ENCODE results near the gene MRPL44.
"Not testable (repeated sequence)": the region's sequence is repeated elsewhere in the genome, so short reads cannot be mapped to it uniquely, and the experiment has no call there.

MRPL44 gene

DNA sequence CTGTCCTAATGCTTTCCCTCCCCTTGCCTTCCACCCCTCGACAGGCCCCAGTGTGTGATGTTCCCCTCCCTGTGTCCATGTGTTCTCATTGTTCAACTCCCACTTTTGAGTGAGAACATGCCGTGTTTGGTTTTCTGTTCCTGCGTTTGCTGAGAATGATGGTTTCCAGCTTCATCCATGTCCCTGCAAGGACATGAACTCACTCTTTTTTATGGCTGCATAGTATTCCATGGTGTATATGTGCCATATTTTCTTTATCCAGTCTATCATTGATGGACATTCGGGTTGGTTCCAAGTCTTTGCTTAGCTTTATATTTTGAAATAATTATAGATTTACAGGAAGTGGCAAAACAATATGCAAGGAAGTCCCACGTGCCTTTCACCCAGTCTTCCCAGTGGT, 43.4 kb downstream of the MRPL44 start:
- not testable (repeated sequence) for H3K9ac ChIP-seq (ENCODE audit: low read depth in 1 of 2, low read length in 2 of 2); H3K9me3 ChIP-seq (ENCODE audit: control insufficient read depth in 1 of 2, low read length in 2 of 2)

DNA sequence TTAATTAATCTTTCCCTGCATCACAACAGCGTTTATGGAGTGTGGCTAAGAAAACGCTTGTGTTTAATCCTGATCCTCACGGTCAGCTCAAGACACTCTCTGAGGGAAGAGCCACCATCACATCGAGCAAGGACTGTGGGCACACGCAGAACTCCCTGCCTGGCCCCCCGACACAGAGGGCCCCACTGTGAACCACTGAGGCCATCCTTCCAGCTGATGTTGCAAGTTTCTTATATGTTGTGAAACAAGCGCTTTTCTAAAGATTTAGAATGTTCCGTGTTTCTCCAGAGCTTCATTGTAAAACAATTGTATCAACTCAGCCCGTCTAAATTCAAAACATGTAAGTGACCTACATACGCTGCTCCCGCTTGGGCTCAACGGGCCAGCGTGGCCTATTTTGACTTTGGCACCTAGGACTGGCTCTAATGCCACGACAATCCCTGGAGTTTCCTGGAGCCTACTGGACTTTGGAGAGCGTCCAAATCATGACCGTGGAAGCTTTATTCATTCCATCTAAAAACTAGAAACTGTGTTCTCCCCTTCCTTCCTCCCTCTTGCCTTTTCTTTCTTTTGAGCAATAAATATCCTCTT, 46.9 kb downstream of the MRPL44 start:
- Histone ChIP-seq H3K36me3 (ENCODE audit: control insufficient read depth in 1 of 2, insufficient read depth in 2 of 2, low read length in 2 of 2) (no peaks in the 10 kb centered on the region), H3K4me1 (ENCODE audit: control insufficient read depth in 1 of 2, insufficient read depth in 2 of 2, low read length in 2 of 2) (peaks cover 0 to 17% of the 10 kb centered on the region in 2 donors), H3K9me3 (ENCODE audit: control insufficient read depth in 1 of 2, low read length in 2 of 2) (no peaks in the 10 kb centered on the region), H3K27me3 (ENCODE audit: control insufficient read depth in 1 of 2, insufficient read depth in 2 of 2, low read length in 2 of 2) (no peaks in the 10 kb centered on the region), H3K9ac (ENCODE audit: low read depth in 1 of 2, low read length in 2 of 2) (no peak overlapping the region), H3K27ac (ENCODE audit: low read depth, low read length) (no peak overlapping the region), H3K4me3 (ENCODE audit: low read depth in 1 of 2, low read length in 2 of 2) (no peak overlapping the region)

More for the DNA sequence above, 43.4 kb downstream of the MRPL44 start:
- H3K4me3 ChIP-seq (ENCODE audit: low read depth in 1 of 2, low read length in 2 of 2); H3K4me1 ChIP-seq (ENCODE audit: control insufficient read depth in 1 of 2, insufficient read depth in 2 of 2, low read length in 2 of 2); H3K27ac ChIP-seq (ENCODE audit: low read depth, low read length); H3K36me3 ChIP-seq (ENCODE audit: control insufficient read depth in 1 of 2, insufficient read depth in 2 of 2, low read length in 2 of 2); H3K27me3 ChIP-seq (ENCODE audit: control insufficient read depth in 1 of 2, insufficient read depth in 2 of 2, low read length in 2 of 2): not testable (repeated sequence)

DNA sequence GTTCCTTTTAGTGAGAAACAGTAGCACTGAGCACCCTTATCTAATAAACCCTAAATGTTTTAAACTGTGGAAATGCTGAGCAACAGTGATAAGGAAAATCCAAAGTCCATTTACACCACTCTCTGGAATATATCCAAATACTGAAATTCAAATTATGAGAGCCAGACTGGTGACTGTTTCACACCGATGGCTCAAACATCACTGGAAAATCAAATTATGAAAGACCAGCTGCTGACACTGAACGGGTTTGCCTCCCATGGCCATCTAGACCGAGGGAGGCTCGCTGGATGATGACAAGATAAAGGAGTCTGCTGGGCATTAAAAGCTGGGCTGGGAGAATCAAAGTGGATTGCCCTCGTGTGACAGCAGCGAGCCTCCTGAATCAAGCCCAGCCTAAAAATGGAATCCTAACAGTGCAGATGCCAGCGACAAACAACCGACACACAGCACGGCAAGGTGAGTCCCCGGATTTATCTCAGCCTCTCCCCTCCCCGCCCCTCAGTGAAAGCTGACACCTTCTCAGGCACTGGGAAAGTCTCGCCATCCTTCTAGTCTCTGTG, 51.5 kb downstream of the MRPL44 start:
- Histone ChIP-seq H3K27ac (ENCODE audit: low read depth, low read length) (no peak overlapping the region), H3K36me3 (ENCODE audit: control insufficient read depth in 1 of 2, insufficient read depth in 2 of 2, low read length in 2 of 2) (no peaks in the 10 kb centered on the region), H3K27me3 (ENCODE audit: control insufficient read depth in 1 of 2, insufficient read depth in 2 of 2, low read length in 2 of 2) (no peaks in the 10 kb centered on the region), H3K9ac (ENCODE audit: low read depth in 1 of 2, low read length in 2 of 2) (no peak overlapping the region), H3K4me3 (ENCODE audit: low read depth in 1 of 2, low read length in 2 of 2) (peak overlapping the region; percentile 56 to 57), H3K4me1 (ENCODE audit: control insufficient read depth in 1 of 2, insufficient read depth in 2 of 2, low read length in 2 of 2) (peaks cover 4 to 40% of the 10 kb centered on the region in 2 donors), H3K9me3 (ENCODE audit: control insufficient read depth in 1 of 2, low read length in 2 of 2) (no peaks in the 10 kb centered on the region)

DNA sequence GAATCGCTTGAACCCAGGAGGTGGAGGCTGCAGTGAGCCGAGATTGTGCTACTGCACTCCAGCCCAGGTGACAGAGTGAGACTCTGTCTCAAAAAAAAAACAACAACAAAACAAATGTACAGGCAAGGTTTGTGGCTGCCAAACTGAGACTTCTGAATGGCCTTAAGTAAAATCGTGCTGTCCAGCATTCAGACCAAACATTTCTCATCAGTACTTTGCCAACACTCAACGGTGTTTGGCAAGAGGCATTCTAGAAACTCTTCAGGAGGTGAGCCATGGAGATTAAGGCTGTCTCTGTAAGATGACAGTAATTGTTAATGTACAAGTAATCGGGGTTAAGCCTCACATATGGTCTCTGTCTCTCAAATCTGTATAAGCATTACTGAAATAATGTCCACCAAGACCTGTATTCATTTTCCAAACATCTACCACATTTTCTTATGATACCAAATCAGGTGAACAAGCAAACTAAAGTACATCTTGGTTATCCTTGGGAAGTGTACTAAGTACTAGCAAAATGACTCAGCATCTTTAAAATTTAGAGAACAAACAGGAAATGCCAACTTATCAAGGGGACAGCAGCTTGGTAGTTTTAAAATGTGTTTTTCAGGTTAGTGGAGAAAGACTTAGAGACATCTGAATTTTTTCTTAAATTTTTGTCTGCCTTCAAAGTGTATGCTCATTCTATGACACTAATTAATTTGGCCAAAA, 52.5 kb downstream of the MRPL44 start:
- H3K4me3 ChIP-seq (ENCODE audit: low read depth in 1 of 2, low read length in 2 of 2), result peak overlapping the region; percentile 56 to 57
- no peaks in the 10 kb centered on the region for H3K9me3 ChIP-seq (ENCODE audit: control insufficient read depth in 1 of 2, low read length in 2 of 2)
- no peaks in the 10 kb centered on the region for H3K36me3 ChIP-seq (ENCODE audit: control insufficient read depth in 1 of 2, insufficient read depth in 2 of 2, low read length in 2 of 2)
- no peaks in the 10 kb centered on the region for H3K27me3 ChIP-seq (ENCODE audit: control insufficient read depth in 1 of 2, insufficient read depth in 2 of 2, low read length in 2 of 2)
- H3K4me1 ChIP-seq (ENCODE audit: control insufficient read depth in 1 of 2, insufficient read depth in 2 of 2, low read length in 2 of 2), result peaks cover 4 to 36% of the 10 kb centered on the region in 2 donors
- H3K27ac ChIP-seq (ENCODE audit: low read depth, low read length), result no peak overlapping the region
- H3K9ac ChIP-seq (ENCODE audit: low read depth in 1 of 2, low read length in 2 of 2), result no peak overlapping the region

DNA sequence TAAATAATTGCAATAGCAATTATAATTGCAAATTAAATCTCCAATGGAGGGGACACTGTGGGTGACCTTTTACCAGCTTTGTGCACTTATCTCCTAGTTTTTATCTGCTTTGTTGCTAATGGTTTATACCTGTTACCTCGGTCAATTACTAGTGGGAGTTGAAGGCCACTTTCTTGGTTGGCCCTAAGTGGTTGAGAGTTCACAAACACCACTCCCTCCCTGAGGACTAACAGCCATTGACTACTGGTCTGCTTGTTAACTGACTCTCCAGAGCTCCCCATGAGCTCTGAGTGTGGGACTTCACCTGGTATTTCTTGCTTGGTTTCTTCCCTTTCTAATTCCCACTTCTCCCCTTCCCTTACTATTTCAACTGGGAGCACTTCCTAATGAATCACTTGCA, 54.6 kb downstream of the MRPL44 start:
- H3K27me3 ChIP-seq (ENCODE audit: control insufficient read depth in 1 of 2, insufficient read depth in 2 of 2, low read length in 2 of 2), result no peaks in the 10 kb centered on the region
- no peaks in the 10 kb centered on the region for H3K9me3 ChIP-seq (ENCODE audit: control insufficient read depth in 1 of 2, low read length in 2 of 2)
- H3K4me1 ChIP-seq (ENCODE audit: control insufficient read depth in 1 of 2, insufficient read depth in 2 of 2, low read length in 2 of 2), result peaks cover 4 to 42% of the 10 kb centered on the region in 2 donors
- H3K9ac ChIP-seq (ENCODE audit: low read depth in 1 of 2, low read length in 2 of 2), result no peak overlapping the region
- H3K36me3 ChIP-seq (ENCODE audit: control insufficient read depth in 1 of 2, insufficient read depth in 2 of 2, low read length in 2 of 2), result no peaks in the 10 kb centered on the region
- H3K27ac ChIP-seq (ENCODE audit: low read depth, low read length), result no peak overlapping the region
- H3K4me3 ChIP-seq (ENCODE audit: low read depth in 1 of 2, low read length in 2 of 2), result peak overlapping the region; percentile 27 to 37

DNA sequence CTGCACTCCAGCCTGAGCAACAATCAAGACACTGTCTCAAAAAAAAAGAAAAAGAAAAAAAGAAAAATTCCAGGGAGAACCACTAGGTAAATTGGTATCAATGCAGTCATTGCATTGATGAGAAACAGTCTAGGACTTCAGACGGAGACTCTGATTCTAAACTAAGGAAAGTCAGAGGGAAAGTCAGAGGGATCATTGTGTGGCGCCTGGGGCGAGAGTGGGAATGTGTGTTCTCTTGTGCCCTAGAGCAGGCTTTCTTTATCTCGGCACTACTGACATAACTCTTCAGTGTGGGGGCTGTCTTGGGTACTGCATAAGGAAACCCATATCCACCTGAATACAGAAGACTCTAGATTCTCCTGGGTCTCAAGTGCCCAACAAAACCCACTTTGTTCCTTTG, 57.1 kb downstream of the MRPL44 start:
- no peak overlapping the region for H3K9ac ChIP-seq (ENCODE audit: low read depth in 1 of 2, low read length in 2 of 2)
- no peaks in the 10 kb centered on the region for H3K36me3 ChIP-seq (ENCODE audit: control insufficient read depth in 1 of 2, insufficient read depth in 2 of 2, low read length in 2 of 2)
- H3K4me3 ChIP-seq (ENCODE audit: low read depth in 1 of 2, low read length in 2 of 2), result no peak overlapping the region
- no peaks in the 10 kb centered on the region for H3K27me3 ChIP-seq (ENCODE audit: control insufficient read depth in 1 of 2, insufficient read depth in 2 of 2, low read length in 2 of 2)
- H3K9me3 ChIP-seq (ENCODE audit: control insufficient read depth in 1 of 2, low read length in 2 of 2), result no peaks in the 10 kb centered on the region
- H3K4me1 ChIP-seq (ENCODE audit: control insufficient read depth in 1 of 2, insufficient read depth in 2 of 2, low read length in 2 of 2), result peaks cover 4 to 28% of the 10 kb centered on the region in 2 donors
- no peak overlapping the region for H3K27ac ChIP-seq (ENCODE audit: low read depth, low read length)

DNA sequence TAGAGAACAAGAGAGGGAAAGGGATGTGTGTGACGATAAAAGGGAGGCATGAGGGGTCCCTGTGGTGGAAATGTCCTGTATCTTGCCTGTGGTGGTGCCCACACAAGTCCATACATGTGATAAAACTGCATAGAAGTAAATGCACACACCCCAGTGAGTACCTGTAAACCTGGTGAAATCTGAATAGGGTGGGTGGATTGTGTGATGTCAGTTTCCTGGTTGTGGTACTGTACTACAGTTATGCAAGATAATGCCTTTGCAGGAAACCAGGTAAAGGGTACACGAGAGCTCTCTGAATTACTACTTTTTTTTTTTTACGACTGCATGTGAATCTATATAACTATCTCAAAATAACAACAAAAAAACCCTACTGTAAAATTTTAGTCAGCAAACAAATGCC, 59.7 kb downstream of the MRPL44 start:
- Histone ChIP-seq H3K9me3 (ENCODE audit: control insufficient read depth in 1 of 2, low read length in 2 of 2) (no peaks in the 10 kb centered on the region), H3K36me3 (ENCODE audit: control insufficient read depth in 1 of 2, insufficient read depth in 2 of 2, low read length in 2 of 2) (no peaks in the 10 kb centered on the region), H3K4me1 (ENCODE audit: control insufficient read depth in 1 of 2, insufficient read depth in 2 of 2, low read length in 2 of 2) (peaks cover 0 to 8% of the 10 kb centered on the region in 2 donors), H3K27me3 (ENCODE audit: control insufficient read depth in 1 of 2, insufficient read depth in 2 of 2, low read length in 2 of 2) (no peaks in the 10 kb centered on the region), H3K27ac (ENCODE audit: low read depth, low read length) (no peak overlapping the region), H3K4me3 (ENCODE audit: low read depth in 1 of 2, low read length in 2 of 2) (no peak overlapping the region), H3K9ac (ENCODE audit: low read depth in 1 of 2, low read length in 2 of 2) (no peak overlapping the region)

Measured in duodenal mucosa (tissue), 2 donors.